AG04449 (cell line): Measurements from ENCODE around the gene PGC.
A peak's percentile ranks its signal among the peaks of the same experiment; 100 is the strongest.

Source experiments
- CTCF ChIA-PET: fragments of 350-600 bp; formaldehyde crosslinking; extraction: SDS; loops from one replicate; lab custom pipeline; 2021; ENCODE audit warnings: antibody characterized with exemption; lab: Yijun Ruan, JAX
- POLR2A ChIA-PET: fragments of 400-600, 350-600 bp; formaldehyde crosslinking; extraction: SDS; loops from one replicate; lab custom pipeline; 2020; ENCODE audit warnings: antibody characterized with exemption, inconsistent platforms; lab: Yijun Ruan, JAX
- DNase-seq: peaks from one replicate; pipeline ENCODE4 v3.0.0-alpha.2; 2010; ENCODE audit warnings: low read depth, low spot score
- H3K4me3 ChIP-seq: 2 replicates; pipeline ENCODE4 v1.5.1; 2011; ENCODE audit warnings: low read depth, mild to moderate bottlenecking, control low read depth, low read length
- CTCF ChIP-seq: IDR thresholded peaks from one replicate; pipeline ENCODE4 v1.5.1; 2011; ENCODE audit warnings: mild to moderate bottlenecking, moderate library complexity, low read length, control low read depth, inconsistent platforms; ENCODE audit not compliant: insufficient read depth; ENCODE audit errors: missing control alignments

The PGC gene

GRCh38 chr6:41737591-41738130 lies 9.5 kb downstream of the PGC start:
- CTCF ChIA-PET: interaction anchor here (1.5 to 6.0 kb wide), 3 partner anchors 33 to 313 kb away, joined by 3 to 50 read pairs (median 18); no protein-coding TSS in a partner anchor
- no peak for TF ChIP-seq CTCF
- DNase-seq: no peak
- H3K4me3 ChIP-seq: no peak overlapping the region
- POLR2A ChIA-PET: no interaction called here

DNA sequence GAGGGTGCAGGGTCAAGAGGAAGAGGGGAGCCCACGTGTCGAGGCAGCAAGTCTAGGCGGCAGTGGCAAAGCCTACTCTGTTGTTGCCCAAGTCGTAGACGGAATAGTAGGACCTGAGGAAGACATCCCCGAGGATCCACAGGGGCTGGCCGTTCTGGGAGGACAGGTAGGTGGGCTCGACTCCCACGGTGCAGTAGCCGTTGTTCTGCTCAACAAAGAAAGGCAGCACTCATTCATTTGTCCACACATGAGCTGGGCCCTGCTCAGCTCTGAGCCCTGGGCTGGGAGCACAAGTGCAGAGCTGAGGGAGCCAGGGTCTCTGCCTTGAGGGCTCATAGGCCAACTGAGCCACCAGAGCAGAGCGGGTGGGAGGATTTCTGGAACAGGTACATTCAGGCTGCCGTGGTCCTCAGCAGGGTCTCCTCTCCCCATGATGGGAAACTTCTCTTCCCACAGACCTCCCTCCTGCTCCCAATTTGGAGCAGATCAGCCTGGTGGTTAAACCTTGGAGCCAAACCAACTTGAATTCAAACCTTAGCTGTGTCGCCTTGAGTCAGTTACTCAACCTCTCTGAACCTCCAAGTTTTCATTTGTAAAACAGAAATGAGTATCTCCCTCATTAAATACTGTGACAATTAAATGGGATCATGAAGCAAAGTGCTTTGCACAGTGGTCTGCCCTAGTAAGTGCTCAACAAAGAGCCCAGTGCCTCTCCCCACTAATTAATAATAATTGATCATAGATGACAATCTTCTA lies 10.2 kb downstream of the PGC start:
- no peak for DNase-seq
- TF ChIP-seq CTCF: no peak
- CTCF ChIA-PET: interaction anchor here (2.6 to 6.0 kb wide), 5 partner anchors 12 to 50 kb away, joined by 14 to 50 read pairs (median 18); partner anchors contain the start of gene TOMM6
- POLR2A ChIA-PET: no interaction called here
- no peak overlapping the region for H3K4me3 ChIP-seq

- H3K4me3 ChIP-seq: no peak overlapping the region
- ChIA-PET CTCF (interaction anchor here (0.5 to 6.0 kb wide), 14 partner anchors 13 to 368 kb away, joined by 3 to 50 read pairs (median 10); partner anchors contain the start of gene TOMM6), POLR2A (no interaction called here)
- DNase-seq: no peak
- no peak for TF ChIP-seq CTCF
Observed at GRCh38 chr6:41736186-41736733, 10.9 kb downstream of the PGC start.

- peak; percentile 93 for TF ChIP-seq CTCF
- peak within 1 kb of the TSS; percentile 73 for H3K4me3 ChIP-seq
- POLR2A ChIA-PET: interaction anchor here (1.3 to 2.6 kb wide), 2 partner anchors 30 to 41 kb away, joined by 3 to 10 read pairs; no protein-coding TSS in a partner anchor
- CTCF ChIA-PET: interaction anchor here (0.5 to 6.0 kb wide), 20 partner anchors 11 to 368 kb away, joined by 3 to 50 read pairs (median 5); partner anchors contain the start of gene TOMM6
- DNase-seq: peak; percentile 41
Observed at GRCh38 chr6:41735427-41736185, 11.6 kb downstream of the PGC start, which contains the start of gene TFEB. Gene TFEB (minus strand): TSS chr6:41735608. CDS start chr6:41691213, 44,395 bp downstream.

- TF ChIP-seq CTCF: no peak
- DNase-seq: no peak
- POLR2A ChIA-PET: interaction anchor here (0.8 to 2.6 kb wide), 7 partner anchors 12 to 51 kb away, joined by 3 to 10 read pairs (median 4); no protein-coding TSS in a partner anchor
- H3K4me3 ChIP-seq: peak overlapping the region; percentile 73
- CTCF ChIA-PET: interaction anchor here (0.6 to 6.0 kb wide), 19 partner anchors 12 to 367 kb away, joined by 3 to 50 read pairs (median 6); partner anchors contain the start of gene TOMM6
Observed at GRCh38 chr6:41734666-41735426, 12.4 kb downstream of the PGC start.
